ENCODE measurements around the gene KRT82. TPM values are rescaled to one million over a fixed set of nuclear protein-coding genes. Genes with fewer than 3 reads are reported as not detected.
"Not testable (repeated sequence)": the region's sequence is repeated elsewhere in the genome, so short reads cannot be mapped to it uniquely, and the experiment has no call there.

Gene KRT82
- total and polyA plus RNA-seq, 2 of the 8 experiments (the other 6 are each of a cell fraction or from before 2014, with no cell fraction given), result not detected

DNA sequence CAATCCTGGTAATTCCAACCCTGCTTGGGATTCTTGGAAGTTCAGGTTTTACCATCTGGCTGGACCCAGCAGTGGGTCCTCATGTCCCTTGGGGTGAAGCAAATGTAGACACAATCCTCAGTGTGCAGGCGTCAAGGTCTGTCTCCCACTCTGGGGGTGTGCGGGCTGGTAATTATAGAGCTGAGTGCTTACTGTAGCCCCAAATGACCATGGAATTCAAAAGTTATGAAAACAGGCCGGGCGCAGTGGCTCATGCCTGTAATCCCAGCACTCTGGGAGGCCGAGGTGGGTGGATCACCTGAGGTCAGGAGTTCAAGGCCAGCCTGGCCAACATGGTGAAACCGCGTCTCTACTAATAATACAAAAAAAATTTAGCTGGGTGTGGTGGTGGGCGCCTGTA is 61.1 kb downstream of the KRT82 start:
- H3K14ac ChIP-seq (ENCODE audit: insufficient read length); H3K4me3 ChIP-seq (ENCODE audit: extremely low read depth in 1 of 4, insufficient read depth in 2 of 4, low read depth in 3 of 4, low read length in 4 of 4); H3K79me1 ChIP-seq (ENCODE audit: low read depth, low read length); H3K36me3 ChIP-seq (ENCODE audit: control insufficient read depth in 2 of 4, insufficient read depth in 4 of 4, low read length in 3 of 4); H3K9me3 ChIP-seq (ENCODE audit: insufficient read depth in 2 of 2, low read depth in 1 of 2, low read length in 1 of 2); H2AK5ac ChIP-seq (ENCODE audit: low read depth, low read length); H4K5ac ChIP-seq (ENCODE audit: insufficient read length, low read depth, low read length); H4K8ac ChIP-seq (ENCODE audit: extremely low read depth, insufficient read depth, low read length); H3K27ac ChIP-seq (ENCODE audit: low read depth, low read length); H3K9ac ChIP-seq (replicated peaks in 1 of 4; ENCODE audit: extremely low read depth in 1 of 4, low read depth in 3 of 4, low read length in 3 of 4); FAIRE-seq; H2AFZ ChIP-seq (ENCODE audit: low read length); H3K79me2 ChIP-seq (ENCODE audit: control insufficient read depth in 1 of 2, insufficient read depth in 2 of 2, low read length in 2 of 2); H3K23ac ChIP-seq (ENCODE audit: insufficient read length); H4K20me1 ChIP-seq (replicated peaks in 1 of 2; ENCODE audit: control insufficient read depth in 1 of 2, insufficient read depth in 2 of 2, low read length in 2 of 2); H2BK15ac ChIP-seq (ENCODE audit: low read length); H3K27me3 ChIP-seq (replicated peaks in 1 of 4; ENCODE audit: control insufficient read depth in 3 of 4, extremely low read depth in 1 of 4, insufficient read depth in 3 of 4, low read length in 3 of 4); H2BK5ac ChIP-seq (ENCODE audit: low read depth, low read length); POLR2A ChIA-PET (ENCODE audit: partially characterized antibody); H3K56ac ChIP-seq (replicated peaks; ENCODE audit: insufficient read length, low read depth, low read length); DNase-seq (ENCODE audit: low read depth in 1 of 2, low spot score in 2 of 2); H3K4me1 ChIP-seq (replicated peaks in 1 of 4; ENCODE audit: control insufficient read depth in 3 of 4, insufficient read depth in 4 of 4, low read length in 3 of 4); H4K91ac ChIP-seq (replicated peaks; ENCODE audit: insufficient read length, low read length); H2BK120ac ChIP-seq (replicated peaks; ENCODE audit: low read depth, low read length); H3K18ac ChIP-seq (ENCODE audit: extremely low read depth, low read length); H3K4ac ChIP-seq (replicated peaks; ENCODE audit: insufficient read length, low read depth, low read length); H3K4me2 ChIP-seq (ENCODE audit: insufficient read depth in 1 of 2, low read depth in 2 of 2, low read length in 2 of 2); H2BK12ac ChIP-seq (ENCODE audit: low read depth, low read length); H3K23me2 ChIP-seq (ENCODE audit: low read depth, low read length); H2BK20ac ChIP-seq (ENCODE audit: low read length): not testable (repeated sequence)
- CTCF ChIA-PET (ENCODE audit: partially characterized antibody), result interaction anchor here (0.6 to 10.9 kb wide), 11 partner anchors 17 to 539 kb away, joined by 3 to 126 read pairs (median 4); no protein-coding TSS in a partner anchor
- WGBS, 2 experiments (ENCODE audit: extremely low coverage in 1 of 2, insufficient coverage in 1 of 2, insufficient read length in 1 of 2, insufficient replicate concordance in 2 of 2, low coverage in 1 of 2, low lambda C conversion rate in 2 of 2, missing lambda C conversion rate in 1 of 2), result 89% methylated on average over 8 of the region's 8 CpGs; no CpG with 5 or more reads in 1 of the 2 experiments
